Gastrocnemius medialis (tissue), 4 donors: Measurements from ENCODE around the gene LHFPL6. TPM values are rescaled to one million over a fixed set of nuclear protein-coding genes. Genes with fewer than 3 reads are reported as not detected.

Experiments
- ATAC-seq, 2 donors: fragments of 150-250 bp; one replicate each; pipeline ENCODE4 v1.9.1; 2016
- DNase-seq, 2 donors: peaks; one replicate each; pipeline ENCODE4 v3.0.0-alpha.2; 2019
- H3K27ac ChIP-seq, 4 donors: fragments of 200-600 bp; sonication (generic); 1 replicate in 1 of 4; 2 replicates in 3 of 4; pipeline ENCODE4 v1.5.1; 2016 to 2018; ENCODE audit warnings: mild to moderate bottlenecking in 2 of 4, moderate library complexity in 1 of 4
- H3K27me3 ChIP-seq, 3 donors: fragments of 200-600 bp; sonication (generic) in 2 of 3; 1 replicate in 1 of 3; 2 replicates in 2 of 3; pipeline versions ENCODE4 v1.5.1 to v1.6.0; 2016 to 2019; ENCODE audit warnings: mild to moderate bottlenecking in 1 of 3, moderate library complexity in 1 of 3
- H3K36me3 ChIP-seq, 2 donors: fragments of 200-600 bp; sonication (generic) in 1 of 2; one replicate each; pipeline ENCODE4 v1.5.1; 2017 to 2018
- H3K4me1 ChIP-seq, 2 donors: fragments of 200-600 bp; sonication (generic) in 1 of 2; one replicate each; pipeline ENCODE4 v1.5.1; 2016 to 2017; ENCODE audit warnings: mild to moderate bottlenecking in 2 of 2
- H3K4me3 ChIP-seq, 4 donors: fragments of 200-600 bp; sonication (generic) in 3 of 4; 1 replicate in 1 of 4; 2 replicates in 3 of 4; pipeline ENCODE4 v1.5.1; 2016 to 2019; ENCODE audit warnings: mild to moderate bottlenecking in 2 of 4
- H3K9me3 ChIP-seq, 3 donors: fragments of 200-600 bp; sonication (generic) in 2 of 3; 1 replicate in 1 of 3; 2 replicates in 2 of 3; pipeline ENCODE4 v1.5.1; 2016 to 2019
- POLR2A ChIP-seq, 2 donors: fragments of 450-650 bp; IDR thresholded peaks; one replicate each; pipeline ENCODE4 v1.6.1; 2017; ENCODE audit warnings: antibody characterized with exemption in 2 of 2, mild to moderate bottlenecking in 2 of 2, moderate library complexity in 2 of 2
- in situ Hi-C, 4 donors: fragments of 200-750 bp; cut with MboI; loops; one replicate each; pipeline versions ENCODE4 v1.15.0 to v1.8.0; 2017; ENCODE audit warnings: low sequenced_read_pairs in 4 of 4
- intact Hi-C: fragments of 100-400 bp; cut with DNase I; formaldehyde crosslinking; loops from one replicate; pipeline ENCODE4 v1.15.1; 2023; ENCODE audit warnings: low total_unique reads
- total RNA-seq, 4 donors: library from RNA; depleted of rRNA; stranded (reverse); fragments of >200 nt; gene quantifications; one replicate each; pipeline versions ENCODE4 v1.1.0 to v1.2.3, GENCODE V29; 2016
- TF ChIP-seq, protein P1 (sequence below), 5 experiments: fragments of 450-650 bp in 3 of 5; fragments of 200-600 bp in 2 of 5; sonication (generic) in 2 of 5; IDR thresholded peaks in 4 of 5; conservative IDR thresholded peaks in 1 of 5; 1 replicate in 4 of 5; 2 replicates in 1 of 5; pipeline ENCODE4 v1.5.1; 2016 to 2019; ENCODE audit warnings: antibody characterized with exemption in 5 of 5, mild to moderate bottlenecking in 3 of 5, moderate library complexity in 3 of 5

The LHFPL6 gene
- total RNA-seq, 4 donors from 2014 or later, result 12.7 to 26.3 (median 16.0) TPM

GRCh38 chr13:39527961-39528660, 74.9 kb downstream of the LHFPL6 start:
- ATAC-seq (peak in 1 of 2 donors; percentile 46), DNase-seq (peak in 1 of 2 donors; percentile 13)
- Histone ChIP-seq H3K4me1 (peaks cover 15 to 20% of the 10 kb centered on the region in 2 donors), H3K27me3 (no peaks in the 10 kb centered on the region), H3K27ac (no peak overlapping the region), H3K9me3 (no peaks in the 10 kb centered on the region), H3K4me3 (no peak overlapping the region), H3K36me3 (no peaks in the 10 kb centered on the region)
- TF ChIP-seq POLR2A (IDR thresholded peaks at IDR 0.05), result no peak
- TF ChIP-seq, protein P1, sequence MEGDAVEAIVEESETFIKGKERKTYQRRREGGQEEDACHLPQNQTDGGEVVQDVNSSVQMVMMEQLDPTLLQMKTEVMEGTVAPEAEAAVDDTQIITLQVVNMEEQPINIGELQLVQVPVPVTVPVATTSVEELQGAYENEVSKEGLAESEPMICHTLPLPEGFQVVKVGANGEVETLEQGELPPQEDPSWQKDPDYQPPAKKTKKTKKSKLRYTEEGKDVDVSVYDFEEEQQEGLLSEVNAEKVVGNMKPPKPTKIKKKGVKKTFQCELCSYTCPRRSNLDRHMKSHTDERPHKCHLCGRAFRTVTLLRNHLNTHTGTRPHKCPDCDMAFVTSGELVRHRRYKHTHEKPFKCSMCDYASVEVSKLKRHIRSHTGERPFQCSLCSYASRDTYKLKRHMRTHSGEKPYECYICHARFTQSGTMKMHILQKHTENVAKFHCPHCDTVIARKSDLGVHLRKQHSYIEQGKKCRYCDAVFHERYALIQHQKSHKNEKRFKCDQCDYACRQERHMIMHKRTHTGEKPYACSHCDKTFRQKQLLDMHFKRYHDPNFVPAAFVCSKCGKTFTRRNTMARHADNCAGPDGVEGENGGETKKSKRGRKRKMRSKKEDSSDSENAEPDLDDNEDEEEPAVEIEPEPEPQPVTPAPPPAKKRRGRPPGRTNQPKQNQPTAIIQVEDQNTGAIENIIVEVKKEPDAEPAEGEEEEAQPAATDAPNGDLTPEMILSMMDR (IDR thresholded peaks at IDR 0.05 in 4 of 5, conservative IDR thresholded peaks at IDR 0.05 in 1 of 5), result no peak
- in situ Hi-C loops, result no loop called here
- intact Hi-C loops, result no loop called here

GRCh38 chr13:39527301-39527700, 75.7 kb downstream of the LHFPL6 start:
- no peak for TF ChIP-seq POLR2A (IDR thresholded peaks at IDR 0.05)
- TF ChIP-seq, protein P1 (IDR thresholded peaks at IDR 0.05 in 4 of 5, conservative IDR thresholded peaks at IDR 0.05 in 1 of 5), result no peak
- Histone ChIP-seq H3K4me1 (peaks cover 15 to 20% of the 10 kb centered on the region in 2 donors), H3K36me3 (no peaks in the 10 kb centered on the region), H3K4me3 (no peak overlapping the region), H3K27me3 (no peaks in the 10 kb centered on the region), H3K27ac (no peak overlapping the region), H3K9me3 (no peaks in the 10 kb centered on the region)
- ATAC-seq, result no peak
- in situ Hi-C loops (no loop called here), intact Hi-C loops (no loop called here)
- DNase-seq, result no peak

DNA sequence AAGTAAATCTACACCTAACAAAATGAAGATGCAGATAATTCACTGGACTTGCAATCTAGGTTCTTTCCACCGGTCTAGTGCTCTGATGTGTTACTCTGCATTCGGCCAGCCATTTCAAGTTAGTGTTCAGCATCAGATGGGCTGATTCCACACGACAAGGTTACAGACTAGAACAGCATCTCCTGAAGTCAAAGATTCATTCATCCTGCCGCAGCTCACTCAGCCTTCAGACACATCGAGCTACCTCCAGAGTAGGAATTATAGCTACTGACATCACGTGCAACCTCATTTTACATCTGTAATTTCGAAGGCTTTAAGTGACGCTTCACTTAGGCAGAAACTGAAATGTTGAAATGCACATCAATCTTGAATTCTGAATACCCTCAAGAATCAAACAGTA, 76.5 kb downstream of the LHFPL6 start:
- no peaks in the 10 kb centered on the region for H3K27me3 ChIP-seq
- TF ChIP-seq, protein P1 (IDR thresholded peaks at IDR 0.05 in 4 of 5, conservative IDR thresholded peaks at IDR 0.05 in 1 of 5), result no peak
- no peak for TF ChIP-seq POLR2A (IDR thresholded peaks at IDR 0.05)
- ATAC-seq, result no peak
- in situ Hi-C loops (no loop called here), intact Hi-C loops (no loop called here)
- H3K9me3 ChIP-seq, result no peaks in the 10 kb centered on the region
- H3K4me1 ChIP-seq, result peaks cover 10 to 19% of the 10 kb centered on the region in 2 donors
- H3K36me3 ChIP-seq, result no peaks in the 10 kb centered on the region
- no peak overlapping the region for H3K27ac ChIP-seq
- DNase-seq, result no peak
- H3K4me3 ChIP-seq, result no peak overlapping the region

- H3K4me3 ChIP-seq, result no peak overlapping the region
- in situ Hi-C loops, result no loop called here
- H3K4me1 ChIP-seq, result peaks cover 0 to 9% of the 10 kb centered on the region in 2 donors
- TF ChIP-seq, protein P1 (IDR thresholded peaks at IDR 0.05 in 4 of 5, conservative IDR thresholded peaks at IDR 0.05 in 1 of 5), result no peak
- TF ChIP-seq POLR2A (IDR thresholded peaks at IDR 0.05), result no peak
- no peaks in the 10 kb centered on the region for H3K36me3 ChIP-seq
- ATAC-seq (no peak), DNase-seq (no peak)
- H3K27me3 ChIP-seq, result no peaks in the 10 kb centered on the region
- no peaks in the 10 kb centered on the region for H3K9me3 ChIP-seq
- H3K27ac ChIP-seq, result no peak overlapping the region
- intact Hi-C loops, result no loop called here
Measured at GRCh38 chr13:39525506-39525905, 77.5 kb downstream of the LHFPL6 start.
